HuH-7.5 (cell line): ENCODE data around the gene ZNF30.
"Not testable (repeated sequence)": the region's sequence is repeated elsewhere in the genome, so short reads cannot be mapped to it uniquely, and the experiment has no call there.

Experiments used
- DNase-seq: peaks from one replicate; pipeline ENCODE4 v3.0.0; 2011; ENCODE audit warnings: low spot score

The ZNF30 gene

GRCh38 chr19:34926685-34927375, at the start of gene ZNF30:
Gene ZNF30, plus strand, starts transcription at chr19:34926903. Its CDS starts 3,045 bp downstream, at chr19:34929948.
- DNase-seq = peak; percentile 94

- DNase-seq = no peak
These were observed 47.1 kb upstream of the ZNF30 start for GRCh38 chr19:34879563-34879962.

DNA sequence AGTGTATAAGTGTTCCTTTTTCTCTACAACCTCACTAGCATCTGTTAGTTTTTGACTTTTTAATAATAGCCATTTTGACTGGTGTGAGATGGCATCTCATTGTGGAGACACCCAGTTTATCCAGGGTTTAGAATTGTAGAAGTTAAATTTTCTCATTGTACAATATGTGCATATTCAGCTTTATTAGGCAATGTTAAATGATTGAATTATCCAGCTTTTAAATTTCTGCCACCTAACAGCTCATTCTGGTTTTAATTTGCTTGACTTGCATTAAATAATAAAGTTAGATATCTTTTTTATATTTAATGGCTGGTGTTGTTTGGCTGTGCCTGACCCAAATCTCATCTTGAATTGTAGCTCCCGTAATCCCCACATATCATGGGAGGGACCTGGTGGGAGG, 46.7 kb upstream of the ZNF30 start:
- no peak for DNase-seq

GRCh38 chr19:34881982-34882381, 44.7 kb upstream of the ZNF30 start:
- DNase-seq = no peak

GRCh38 chr19:34888091-34888490, 38.6 kb upstream of the ZNF30 start:
- no peak for DNase-seq

- DNase-seq = no peak
These were observed 26.5 kb upstream of the ZNF30 start for GRCh38 chr19:34900245-34900644.

- no peak for DNase-seq
These were observed 21.8 kb upstream of the ZNF30 start for GRCh38 chr19:34904664-34905527.

DNA sequence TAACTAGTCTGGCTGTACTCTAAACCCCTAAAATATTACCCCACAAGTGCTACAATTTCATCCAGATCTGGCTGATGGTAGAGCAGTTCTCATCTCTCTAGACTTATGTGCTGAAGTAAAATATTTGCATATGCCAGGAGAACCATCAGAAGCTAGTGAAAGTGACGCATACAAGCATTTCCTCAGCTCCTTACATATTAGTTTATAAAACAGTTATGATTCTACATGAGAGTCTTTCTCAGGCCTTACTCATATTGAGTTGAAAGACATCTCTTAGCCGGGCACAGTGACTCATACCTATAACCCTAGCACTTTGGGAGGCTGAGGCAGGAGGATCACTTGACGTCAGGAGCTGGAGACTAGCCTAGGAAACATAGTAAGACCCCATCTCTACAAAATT, 15.9 kb upstream of the ZNF30 start:
- no peak for DNase-seq

- DNase-seq = not testable (repeated sequence)
These were observed 9.6 kb upstream of the ZNF30 start for GRCh38 chr19:34917144-34917543.

- no peak for DNase-seq
These were observed 8.5 kb upstream of the ZNF30 start for GRCh38 chr19:34918190-34918589.

- not testable (repeated sequence) for DNase-seq
These were observed 6.5 kb upstream of the ZNF30 start for GRCh38 chr19:34920090-34920786.

DNA sequence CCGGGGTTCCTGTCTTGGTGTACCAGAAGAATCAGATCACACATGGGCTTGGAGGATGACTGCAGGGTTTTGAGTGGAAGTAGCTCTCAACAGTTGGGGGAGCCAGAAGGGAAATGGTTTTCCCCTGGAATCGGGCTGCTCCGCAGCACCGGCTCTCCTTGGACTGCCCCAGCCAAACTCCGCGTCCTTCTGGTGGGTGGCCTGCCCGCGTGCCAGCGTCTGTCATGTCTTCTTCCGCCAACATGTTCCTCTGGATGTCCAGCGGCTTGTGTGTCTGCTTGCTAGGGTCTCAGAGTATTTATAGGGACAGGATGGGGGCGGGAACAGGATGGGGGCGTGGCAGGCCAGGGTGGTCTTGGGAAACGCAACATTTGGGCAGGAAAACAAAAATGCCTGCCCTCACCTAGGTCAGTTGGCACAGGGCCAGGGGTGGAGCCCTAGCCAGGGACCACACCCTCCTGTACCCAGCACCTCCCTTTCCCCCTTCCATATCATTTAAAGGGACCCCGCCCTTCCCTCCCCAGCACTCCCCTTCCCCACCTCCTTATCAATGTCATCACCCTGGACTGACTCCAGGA, 1.3 kb upstream of the ZNF30 start:
- no peak for DNase-seq

- DNase-seq = no peak
These were observed 380 bp upstream of the ZNF30 start for GRCh38 chr19:34926361-34926684.

DNA sequence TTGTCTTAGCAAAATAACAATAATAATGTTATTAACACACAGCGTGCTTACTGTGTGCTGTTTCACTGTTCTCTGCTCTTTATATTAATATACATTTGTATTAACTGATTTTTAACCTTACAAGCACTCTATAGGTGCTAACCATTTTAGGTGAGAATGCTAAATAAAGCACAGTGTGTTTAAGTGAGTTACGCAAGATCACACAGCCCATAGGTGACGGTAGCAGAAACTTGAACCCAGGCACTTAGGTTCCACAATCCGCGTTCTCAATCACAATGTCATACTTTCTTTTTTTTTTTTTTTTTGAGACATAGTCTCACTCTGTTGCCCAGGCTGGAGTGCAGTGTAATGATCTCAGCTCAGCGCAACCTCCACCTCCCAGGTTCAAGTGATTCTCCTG, 5.8 kb downstream of the ZNF30 start:
- DNase-seq = no peak

DNA sequence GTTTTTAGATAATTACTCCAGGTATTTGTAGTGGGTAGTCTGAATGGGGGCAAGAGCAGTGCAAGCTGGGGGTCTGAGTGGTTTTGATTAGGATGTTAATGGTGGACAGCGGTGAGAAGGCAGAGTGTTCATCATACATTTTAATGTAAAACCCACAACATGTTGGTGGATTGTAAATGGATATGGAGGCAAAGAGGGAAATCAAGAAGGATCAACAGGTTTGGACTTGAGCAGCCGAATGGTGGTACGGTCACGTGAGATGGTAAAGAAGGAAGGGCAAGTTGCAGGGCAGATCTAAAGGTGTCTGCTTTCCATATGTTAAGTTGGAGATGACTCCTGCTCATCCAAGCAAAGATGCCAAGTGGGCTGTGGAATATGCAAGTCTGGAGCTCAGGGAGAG, 9.5 kb downstream of the ZNF30 start:
- DNase-seq = no peak

DNA sequence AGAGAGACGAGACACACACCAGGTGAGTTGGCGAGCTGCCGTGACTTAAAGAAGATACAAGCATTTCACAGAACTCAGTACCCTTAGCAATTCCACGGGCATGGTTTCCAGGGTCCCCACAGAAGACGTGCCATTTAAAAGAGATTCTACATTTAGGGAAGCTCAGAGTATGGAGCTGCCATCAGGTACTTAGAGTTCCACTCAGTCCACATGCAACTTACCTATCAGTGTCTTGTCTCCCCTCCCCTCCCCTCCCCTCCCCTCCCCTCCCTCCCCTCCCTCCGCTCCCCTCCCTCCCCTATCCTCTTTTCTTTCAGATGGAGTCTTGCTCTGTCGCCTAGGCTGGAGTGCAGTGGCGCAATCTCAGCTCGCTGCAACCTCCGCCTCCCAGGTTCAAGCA, 12.2 kb downstream of the ZNF30 start:
- DNase-seq = no peak

- no peak for DNase-seq
These were observed 17.3 kb downstream of the ZNF30 start for GRCh38 chr19:34943861-34944573.

- no peak for DNase-seq
These were observed 26.4 kb downstream of the ZNF30 start for GRCh38 chr19:34953092-34953491.

DNA sequence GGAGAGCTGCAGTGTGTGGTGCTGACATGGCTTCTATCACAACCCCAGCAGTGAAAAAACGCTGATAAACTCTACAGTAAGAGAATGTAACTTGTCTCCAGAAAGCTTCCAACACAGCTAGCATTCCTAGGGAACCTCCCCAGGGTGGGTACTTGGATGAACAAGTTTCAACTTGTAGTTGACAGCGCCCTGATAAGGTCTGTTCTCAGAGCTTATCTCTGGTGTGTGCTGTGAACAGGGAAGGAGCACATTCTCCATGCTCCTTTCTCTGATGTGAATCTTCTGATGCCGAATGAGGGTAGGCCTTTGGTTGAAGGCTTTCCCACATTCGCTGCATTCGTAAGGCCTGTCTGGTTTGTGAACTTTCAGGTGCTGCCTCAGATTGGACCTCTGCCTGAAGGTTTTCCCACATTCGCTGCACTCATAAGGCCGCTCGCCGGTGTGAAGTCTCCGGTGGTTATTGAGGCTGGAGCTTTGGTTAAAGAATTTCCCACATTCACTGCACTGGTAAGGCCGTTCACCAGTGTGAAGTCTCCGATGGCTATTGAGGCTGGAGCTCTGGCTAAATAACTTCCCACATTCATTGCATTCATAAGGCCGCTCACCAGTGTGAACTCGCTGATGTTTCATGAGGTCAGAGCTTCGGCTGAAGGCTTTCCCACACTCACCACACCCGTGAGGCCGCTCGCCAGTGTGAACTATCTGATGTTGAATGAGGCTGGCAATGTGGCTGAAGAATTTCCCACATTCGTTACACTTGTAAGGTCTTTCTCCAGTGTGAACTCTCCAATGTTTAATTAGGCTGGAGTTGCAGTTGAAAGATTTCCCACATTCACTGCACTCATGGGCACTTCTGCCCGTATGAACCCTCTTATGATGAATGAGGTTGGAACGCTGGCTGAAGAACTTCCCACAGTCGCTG, 31.4 kb downstream of the ZNF30 start:
- DNase-seq = no peak

DNA sequence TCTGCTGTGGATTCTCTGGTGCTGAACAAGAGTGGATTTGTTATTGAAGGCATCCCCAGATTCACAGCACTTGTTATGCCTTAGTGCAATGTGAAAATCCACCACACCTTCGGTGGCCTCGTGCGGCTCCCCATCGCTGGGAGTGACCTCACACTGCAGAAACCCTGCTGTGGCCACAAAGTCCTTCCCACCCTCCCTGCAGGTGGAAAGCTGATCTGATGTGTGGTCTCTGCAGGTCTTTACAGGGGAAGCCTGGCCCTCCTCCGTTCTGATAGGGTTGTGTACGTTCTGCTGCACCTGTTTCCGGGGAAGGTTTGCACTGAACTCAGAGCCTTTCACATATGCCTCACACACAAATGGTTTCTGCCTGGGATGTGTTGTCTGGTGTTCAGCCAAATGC, 32.3 kb downstream of the ZNF30 start:
- no peak for DNase-seq
